Measurements from ENCODE around the gene ARF5.

The ARF5 gene

GRCh38 chr7:127589896-127590295 lies 1.7 kb downstream of the ARF5 start:
- DNase-seq, result no peak

GRCh38 chr7:127591189-127591588 lies 3.0 kb downstream of the ARF5 start:
- DNase-seq, result no peak

- no peak for DNase-seq
Observed at GRCh38 chr7:127591591-127591990, 3.4 kb downstream of the ARF5 start.

- no peak for DNase-seq
Observed at GRCh38 chr7:127592550-127592949, 4.3 kb downstream of the ARF5 start.

GRCh38 chr7:127594490-127594889 lies 6.3 kb downstream of the ARF5 start:
- no peak for DNase-seq

GRCh38 chr7:127595737-127596136 lies 7.5 kb downstream of the ARF5 start:
- no peak for DNase-seq

- DNase-seq, result no peak
Observed at GRCh38 chr7:127598318-127598717, 10.1 kb downstream of the ARF5 start.

- DNase-seq, result no peak
Observed at GRCh38 chr7:127600885-127601284, 12.7 kb downstream of the ARF5 start.

GRCh38 chr7:127608446-127608845 lies 20.2 kb downstream of the ARF5 start:
- no peak for DNase-seq

GRCh38 chr7:127609297-127609696 lies 21.1 kb downstream of the ARF5 start:
- DNase-seq, result no peak

- no peak for DNase-seq
Observed at GRCh38 chr7:127612263-127612662, 24.1 kb downstream of the ARF5 start.

GRCh38 chr7:127616724-127617123 lies 28.5 kb downstream of the ARF5 start:
- DNase-seq, result no peak

- no peak for DNase-seq
Observed at GRCh38 chr7:127618042-127618441, 29.8 kb downstream of the ARF5 start, which contains the start of gene PAX4. Gene PAX4, minus strand, starts transcription at chr7:127618142. Its CDS starts 2,214 bp downstream, at chr7:127615928.

- DNase-seq, result no peak
Observed at GRCh38 chr7:127618775-127619174, 30.6 kb downstream of the ARF5 start.

GRCh38 chr7:127619681-127620405 lies 31.6 kb downstream of the ARF5 start:
- DNase-seq, result no peak

GRCh38 chr7:127620406-127621233 lies 32.4 kb downstream of the ARF5 start:
- DNase-seq, result no peak

- DNase-seq, result no peak
Observed at GRCh38 chr7:127625331-127625730, 37.1 kb downstream of the ARF5 start.

- no peak for DNase-seq
Observed at GRCh38 chr7:127628445-127628844, 40.2 kb downstream of the ARF5 start.

GRCh38 chr7:127629268-127629854 lies 41.1 kb downstream of the ARF5 start:
- peak in 1 of 2 donors; percentile 32 for DNase-seq

- no peak for DNase-seq
Observed at GRCh38 chr7:127632276-127632910, 44.2 kb downstream of the ARF5 start.

- no peak for DNase-seq
Observed at GRCh38 chr7:127635659-127636285, 47.6 kb downstream of the ARF5 start.

- DNase-seq, result no peak
Observed at GRCh38 chr7:127638197-127638596, 50.0 kb downstream of the ARF5 start.

All from activated CD4-positive, alpha-beta T cell treated with anti-CD3 and anti-CD28 coated beads for 4 hours (primary cell).